22Rv1 (cell line): ENCODE results near the gene NRIP1.

ENCODE experiments used
- ZFX ChIP-seq: fragments of 450-650 bp; IDR thresholded peaks from 2 replicates; pipeline ENCODE4 v1.6.1; 2017; ENCODE audit warnings: antibody characterized with exemption, borderline replicate concordance
- TF ChIP-seq, protein P1 (sequence below): fragments of 450-650 bp; IDR thresholded peaks from 2 replicates; pipeline ENCODE4 v1.5.1; 2017; ENCODE audit warnings: mild to moderate bottlenecking

DNA sequence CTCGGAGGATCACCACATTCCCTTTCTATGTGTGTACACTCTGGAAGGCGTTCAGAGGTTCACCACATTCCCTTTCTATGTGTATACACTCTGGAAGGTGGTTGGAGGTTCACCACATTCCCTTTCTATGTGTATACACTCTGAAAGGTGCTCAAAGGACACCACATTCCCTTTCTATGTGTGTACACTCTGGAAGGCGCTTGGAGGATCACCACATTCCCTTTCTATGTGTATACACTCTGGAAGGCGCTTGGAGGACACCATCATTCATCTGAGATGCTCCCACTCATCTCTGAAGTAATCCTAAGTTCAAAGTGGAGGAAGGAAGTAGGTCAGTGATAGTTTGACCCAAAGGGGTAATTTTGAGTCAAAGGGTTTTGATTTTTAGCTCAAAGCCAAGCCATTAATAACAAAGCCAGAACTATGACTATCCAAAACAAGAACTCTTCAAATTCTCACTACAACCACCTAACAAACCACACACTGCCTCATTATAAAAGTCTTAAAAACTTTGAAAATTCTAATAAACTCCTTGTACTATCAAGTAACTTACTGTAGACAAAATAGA lies 32.9 kb downstream of the NRIP1 start:
- TF ChIP-seq, protein P1, sequence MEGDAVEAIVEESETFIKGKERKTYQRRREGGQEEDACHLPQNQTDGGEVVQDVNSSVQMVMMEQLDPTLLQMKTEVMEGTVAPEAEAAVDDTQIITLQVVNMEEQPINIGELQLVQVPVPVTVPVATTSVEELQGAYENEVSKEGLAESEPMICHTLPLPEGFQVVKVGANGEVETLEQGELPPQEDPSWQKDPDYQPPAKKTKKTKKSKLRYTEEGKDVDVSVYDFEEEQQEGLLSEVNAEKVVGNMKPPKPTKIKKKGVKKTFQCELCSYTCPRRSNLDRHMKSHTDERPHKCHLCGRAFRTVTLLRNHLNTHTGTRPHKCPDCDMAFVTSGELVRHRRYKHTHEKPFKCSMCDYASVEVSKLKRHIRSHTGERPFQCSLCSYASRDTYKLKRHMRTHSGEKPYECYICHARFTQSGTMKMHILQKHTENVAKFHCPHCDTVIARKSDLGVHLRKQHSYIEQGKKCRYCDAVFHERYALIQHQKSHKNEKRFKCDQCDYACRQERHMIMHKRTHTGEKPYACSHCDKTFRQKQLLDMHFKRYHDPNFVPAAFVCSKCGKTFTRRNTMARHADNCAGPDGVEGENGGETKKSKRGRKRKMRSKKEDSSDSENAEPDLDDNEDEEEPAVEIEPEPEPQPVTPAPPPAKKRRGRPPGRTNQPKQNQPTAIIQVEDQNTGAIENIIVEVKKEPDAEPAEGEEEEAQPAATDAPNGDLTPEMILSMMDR, result no peak
- no peak for TF ChIP-seq ZFX
